HepG2 (cell line): Measurements from ENCODE around the gene ZC3H18. TPM values are rescaled to one million over a fixed set of nuclear protein-coding genes. Genes with fewer than 3 reads are reported as not detected.

ENCODE experiments used
- DNMT1 ChIP-seq: sonication (generic); formaldehyde crosslinking; IDR thresholded peaks from 2 replicates; pipeline ENCODE4 v1.5.1; 2020; ENCODE audit warnings: mild to moderate bottlenecking, missing genetic modification reagents
- GATAD2A ChIP-seq: IDR thresholded peaks from 2 replicates; pipeline ENCODE4 v1.6.1; 2016
- HDAC1 ChIP-seq: sonication (generic); formaldehyde crosslinking; IDR thresholded peaks from 2 replicates; pipeline ENCODE4 v1.5.1; 2020; ENCODE audit warnings: mild to moderate bottlenecking, missing genetic modification reagents
- LRRFIP1 ChIP-seq: sonication (generic); formaldehyde crosslinking; conservative IDR thresholded peaks from 2 replicates; pipeline ENCODE4 v1.4.0; 2020; ENCODE audit warnings: missing genetic modification reagents
- NR2F6 ChIP-seq, 2 experiments: IDR thresholded peaks; 2 replicates each; pipeline ENCODE4 v1.6.1; 2016; ENCODE audit warnings: antibody characterized with exemption in 1 of 2, mild to moderate bottlenecking in 1 of 2
- PRPF4 ChIP-seq: fragments of 200-400 bp; formaldehyde crosslinking; IDR thresholded peaks from 2 replicates; pipeline ENCODE4 v1.6.1; 2016; ENCODE audit warnings: low read length, low read depth; ENCODE audit not compliant: poor library complexity, severe bottlenecking
- SMAD1 ChIP-seq: sonication (generic); formaldehyde crosslinking; IDR thresholded peaks from 2 replicates; pipeline ENCODE4 v1.4.0; 2020; ENCODE audit warnings: missing genetic modification reagents, low read depth, mild to moderate bottlenecking, borderline replicate concordance
- TBX3 ChIP-seq: fragments of 450-650 bp; IDR thresholded peaks from 2 replicates; pipeline ENCODE4 v1.6.1; 2017; ENCODE audit warnings: antibody characterized with exemption, mild to moderate bottlenecking, inconsistent platforms, borderline replicate concordance
- ZBTB10 ChIP-seq: sonication (generic); formaldehyde crosslinking; IDR thresholded peaks from 2 replicates; pipeline ENCODE4 v1.4.0; 2020; ENCODE audit warnings: missing genetic modification reagents, borderline replicate concordance
- ZFP91 ChIP-seq: sonication (generic); formaldehyde crosslinking; IDR thresholded peaks from 2 replicates; pipeline ENCODE4 v1.9.0; 2022; ENCODE audit warnings: missing genetic modification reagents, mild to moderate bottlenecking, borderline replicate concordance
- ZKSCAN8 ChIP-seq: IDR thresholded peaks from 2 replicates; pipeline ENCODE4 v1.6.1; 2016; ENCODE audit warnings: borderline replicate concordance, missing genetic modification reagents, missing compliant biosample characterization
- ZNF225 ChIP-seq: sonication (generic); formaldehyde crosslinking; IDR thresholded peaks from 2 replicates; pipeline ENCODE4 v1.4.0; 2020; ENCODE audit warnings: mild to moderate bottlenecking, missing genetic modification reagents
- ZNF543 ChIP-seq: sonication (generic); formaldehyde crosslinking; IDR thresholded peaks from 2 replicates; pipeline ENCODE4 v1.4.0; 2020; ENCODE audit warnings: mild to moderate bottlenecking, missing genetic modification reagents
- ZNF567 ChIP-seq: sonication (generic); formaldehyde crosslinking; IDR thresholded peaks from 2 replicates; pipeline ENCODE4 v1.8.1; 2023; ENCODE audit warnings: mild to moderate bottlenecking, missing genetic modification reagents, borderline replicate concordance
- ZNF772 ChIP-seq: sonication (generic); formaldehyde crosslinking; IDR thresholded peaks from 2 replicates; pipeline ENCODE4 v1.5.0; 2020; ENCODE audit warnings: mild to moderate bottlenecking, missing genetic modification reagents
- ZUFSP ChIP-seq: sonication (generic); formaldehyde crosslinking; IDR thresholded peaks from 2 replicates; pipeline ENCODE4 v1.9.0; 2021; ENCODE audit warnings: missing genetic modification reagents, mild to moderate bottlenecking, borderline replicate concordance
- polyA plus RNA-seq, 8 experiments: library from polyadenylated mRNA; depleted of rRNA in 3 of 8; stranded (reverse) in 7 of 8; unstranded in 1 of 8; fragments of >200 nt; fragmentation: Illumina TruSeq in 4 of 8; extraction: Trizol in 4 of 8; gene quantifications; 2 replicates each; pipeline versions ENCODE4 v1.2.1 to v1.2.3, GENCODE V29; 2011 to 2016; ENCODE audit warnings: low read depth in 4 of 8, missing spikeins in 1 of 8, mixed read lengths in 1 of 8; ENCODE audit not compliant: insufficient read depth in 1 of 8
- total RNA-seq, 5 experiments: library from RNA; depleted of rRNA; stranded (reverse); fragments of >200 nt; fragmentation: Illumina TruSeq; extraction: Trizol; gene quantifications; 2 replicates each; pipeline ENCODE4 v1.2.3, GENCODE V29; 2016; ENCODE audit warnings: low read depth in 1 of 5

The ZC3H18 gene
- total and polyA plus RNA-seq, 2 of the 13 experiments (the other 11 are each of a cell fraction or from before 2014, with no cell fraction given), result 11.2 to 27.4 TPM

GRCh38 chr16:88560714-88561484 lies 9.3 kb upstream of the ZC3H18 start (continued):
- TF ChIP-seq ZNF772 (CRISPR knock-in tag), result peak; percentile 99
- TF ChIP-seq DNMT1 (CRISPR knock-in tag), result no peak
- TF ChIP-seq PRPF4, result no peak
- no peak for TF ChIP-seq ZNF567 (CRISPR knock-in tag)
- TF ChIP-seq ZNF225 (CRISPR knock-in tag), result peak; percentile 97; the same call in 1 of the 2 replicates
- peak; percentile 99 for TF ChIP-seq LRRFIP1 (CRISPR knock-in tag)
- peak; percentile 99 for TF ChIP-seq ZNF543 (CRISPR knock-in tag)
- peak; percentile 85 for TF ChIP-seq HDAC1 (CRISPR knock-in tag)
- peak; percentile 90 for TF ChIP-seq GATAD2A
- no peak for TF ChIP-seq NR2F6 (IDR thresholded peaks at IDR 0.05)
- TF ChIP-seq NR2F6 (CRISPR knock-in tag; IDR thresholded peaks at IDR 0.05), result peak; percentile 85
- TF ChIP-seq ZBTB10, result peak; percentile 98
- TF ChIP-seq ZUFSP (CRISPR knock-in tag), result no peak
- TF ChIP-seq ZFP91 (CRISPR knock-in tag), result no peak; the same call in 1 of the 2 replicates
- TF ChIP-seq TBX3, result no peak
- TF ChIP-seq SMAD1, result no peak
- peak; percentile 99 for TF ChIP-seq ZKSCAN8 (CRISPR knock-in tag)
